PFSK-1 (cell line): ENCODE data around the gene SAAL1.

Experiments used
- FOXP2 ChIP-seq: optimal IDR thresholded peaks from 2 replicates; pipeline ENCODE3; 2011; ENCODE audit warnings: borderline replicate concordance, control low read depth, inconsistent platforms; ENCODE audit not compliant: insufficient read depth; ENCODE audit errors: extremely low read length, extremely low read depth
- POLR2AphosphoS5 ChIP-seq: IDR thresholded peaks from 2 replicates; pipeline ENCODE4 v1.6.1; 2012; ENCODE audit warnings: low read depth, mild to moderate bottlenecking, control low read depth, low read length, moderate library complexity
- SIN3A ChIP-seq: IDR thresholded peaks from 2 replicates; pipeline ENCODE4 v1.6.1; 2012; ENCODE audit warnings: mild to moderate bottlenecking, low read length, moderate library complexity, borderline replicate concordance; ENCODE audit not compliant: insufficient read depth
- TAF1 ChIP-seq: IDR thresholded peaks from 2 replicates; pipeline ENCODE4 v1.6.1; 2012; ENCODE audit warnings: low read length, control low read depth, borderline replicate concordance; ENCODE audit not compliant: insufficient read depth
- TF ChIP-seq, protein P1 (sequence below), 2 experiments: IDR thresholded peaks; 2 replicates each; pipeline versions ENCODE4 v1.6.1 to v1.8.0; 2011 to 2012; ENCODE audit warnings: low read depth in 2 of 2, low read length in 2 of 2, control low read depth in 1 of 2, inconsistent platforms in 1 of 2, mild to moderate bottlenecking in 1 of 2, moderate library complexity in 1 of 2; ENCODE audit not compliant: insufficient read depth in 1 of 2

SAAL1 gene

DNA sequence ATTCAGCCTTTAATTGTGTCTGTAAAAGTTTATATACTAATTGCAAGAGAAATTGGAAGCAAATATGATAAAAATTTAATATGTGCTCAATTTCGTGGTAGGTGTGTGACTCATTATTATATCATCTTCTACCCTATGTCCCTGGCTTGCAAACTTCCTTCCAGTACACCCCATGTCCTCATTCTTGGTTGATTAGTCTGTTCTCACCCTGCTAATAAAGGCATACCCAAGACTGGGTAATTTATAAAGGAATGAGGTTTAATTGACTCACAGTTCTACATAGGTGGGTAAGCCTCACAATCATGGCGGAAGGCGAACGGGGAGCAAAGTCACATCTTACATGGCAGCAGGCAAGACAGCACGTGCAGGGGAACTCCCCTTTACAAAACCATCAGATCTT lies 38.4 kb upstream of the SAAL1 start:
- TF ChIP-seq POLR2AphosphoS5 (no peak), TAF1 (no peak), FOXP2 (no peak), SIN3A (no peak)
- TF ChIP-seq, protein P1, sequence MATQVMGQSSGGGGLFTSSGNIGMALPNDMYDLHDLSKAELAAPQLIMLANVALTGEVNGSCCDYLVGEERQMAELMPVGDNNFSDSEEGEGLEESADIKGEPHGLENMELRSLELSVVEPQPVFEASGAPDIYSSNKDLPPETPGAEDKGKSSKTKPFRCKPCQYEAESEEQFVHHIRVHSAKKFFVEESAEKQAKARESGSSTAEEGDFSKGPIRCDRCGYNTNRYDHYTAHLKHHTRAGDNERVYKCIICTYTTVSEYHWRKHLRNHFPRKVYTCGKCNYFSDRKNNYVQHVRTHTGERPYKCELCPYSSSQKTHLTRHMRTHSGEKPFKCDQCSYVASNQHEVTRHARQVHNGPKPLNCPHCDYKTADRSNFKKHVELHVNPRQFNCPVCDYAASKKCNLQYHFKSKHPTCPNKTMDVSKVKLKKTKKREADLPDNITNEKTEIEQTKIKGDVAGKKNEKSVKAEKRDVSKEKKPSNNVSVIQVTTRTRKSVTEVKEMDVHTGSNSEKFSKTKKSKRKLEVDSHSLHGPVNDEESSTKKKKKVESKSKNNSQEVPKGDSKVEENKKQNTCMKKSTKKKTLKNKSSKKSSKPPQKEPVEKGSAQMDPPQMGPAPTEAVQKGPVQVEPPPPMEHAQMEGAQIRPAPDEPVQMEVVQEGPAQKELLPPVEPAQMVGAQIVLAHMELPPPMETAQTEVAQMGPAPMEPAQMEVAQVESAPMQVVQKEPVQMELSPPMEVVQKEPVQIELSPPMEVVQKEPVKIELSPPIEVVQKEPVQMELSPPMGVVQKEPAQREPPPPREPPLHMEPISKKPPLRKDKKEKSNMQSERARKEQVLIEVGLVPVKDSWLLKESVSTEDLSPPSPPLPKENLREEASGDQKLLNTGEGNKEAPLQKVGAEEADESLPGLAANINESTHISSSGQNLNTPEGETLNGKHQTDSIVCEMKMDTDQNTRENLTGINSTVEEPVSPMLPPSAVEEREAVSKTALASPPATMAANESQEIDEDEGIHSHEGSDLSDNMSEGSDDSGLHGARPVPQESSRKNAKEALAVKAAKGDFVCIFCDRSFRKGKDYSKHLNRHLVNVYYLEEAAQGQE (IDR thresholded peaks at IDR 0.05; ENCODE audit: insufficient read depth in 1 of 2, low read depth in 2 of 2, low read length in 2 of 2) = no peak

DNA sequence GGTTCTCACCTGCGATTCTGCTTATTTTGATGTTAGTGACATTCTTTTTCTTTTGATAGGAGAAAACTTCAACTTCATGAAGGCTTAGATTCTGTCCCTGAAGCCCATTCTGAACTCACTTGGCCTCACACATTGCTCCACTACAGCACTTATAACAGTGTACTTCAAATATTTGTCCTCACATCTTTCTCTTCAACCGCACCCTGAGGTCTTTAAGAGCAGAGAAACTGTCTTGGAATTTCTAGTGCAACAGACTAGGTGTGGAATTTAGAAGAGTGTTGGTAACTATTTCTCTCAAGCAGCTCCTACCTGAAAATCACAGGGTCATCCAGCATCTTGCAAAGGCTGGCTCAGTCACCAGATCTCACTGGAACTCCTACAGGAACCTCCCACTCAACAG lies 34.3 kb upstream of the SAAL1 start:
- TF ChIP-seq POLR2AphosphoS5 (no peak), FOXP2 (no peak), TAF1 (no peak), SIN3A (no peak)
- TF ChIP-seq, protein P1 (IDR thresholded peaks at IDR 0.05; ENCODE audit: insufficient read depth in 1 of 2, low read depth in 2 of 2, low read length in 2 of 2) = no peak

DNA sequence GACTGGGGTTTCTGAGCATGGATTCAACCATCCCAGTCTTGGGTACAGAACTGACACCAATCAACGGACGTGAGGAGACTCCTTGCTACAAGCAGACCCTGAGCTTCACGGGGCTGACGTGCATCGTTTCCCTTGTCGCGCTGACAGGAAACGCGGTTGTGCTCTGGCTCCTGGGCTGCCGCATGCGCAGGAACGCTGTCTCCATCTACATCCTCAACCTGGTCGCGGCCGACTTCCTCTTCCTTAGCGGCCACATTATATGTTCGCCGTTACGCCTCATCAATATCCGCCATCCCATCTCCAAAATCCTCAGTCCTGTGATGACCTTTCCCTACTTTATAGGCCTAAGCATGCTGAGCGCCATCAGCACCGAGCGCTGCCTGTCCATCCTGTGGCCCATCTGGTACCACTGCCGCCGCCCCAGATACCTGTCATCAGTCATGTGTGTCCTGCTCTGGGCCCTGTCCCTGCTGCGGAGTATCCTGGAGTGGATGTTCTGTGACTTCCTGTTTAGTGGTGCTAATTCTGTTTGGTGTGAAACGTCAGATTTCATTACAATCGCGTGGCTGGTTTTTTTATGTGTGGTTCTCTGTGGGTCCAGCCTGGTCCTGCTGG lies 31.4 kb upstream of the SAAL1 start:
- no peak for TF ChIP-seq SIN3A

DNA sequence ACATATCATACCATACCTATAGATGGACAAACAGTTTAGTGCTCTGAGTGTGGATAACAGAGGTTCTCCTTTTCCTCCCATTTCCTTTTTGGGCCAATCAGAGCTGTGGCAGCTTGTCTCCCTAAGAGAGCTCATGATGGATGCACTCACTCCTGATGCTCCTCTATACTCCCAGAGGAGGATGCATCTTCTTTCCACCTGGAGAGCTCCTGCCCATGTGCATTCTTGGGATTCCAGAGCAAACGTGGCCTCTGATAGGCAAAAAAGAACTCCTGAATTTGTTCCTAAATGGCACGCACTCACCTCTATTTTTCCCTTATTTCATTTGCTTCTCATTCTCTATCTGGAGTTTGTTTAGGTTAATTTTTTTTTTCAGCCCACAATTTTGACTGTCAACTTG lies 29.4 kb upstream of the SAAL1 start:
- TF ChIP-seq, protein P1 (IDR thresholded peaks at IDR 0.05; ENCODE audit: insufficient read depth in 1 of 2, low read depth in 2 of 2, low read length in 2 of 2) = no peak
- TF ChIP-seq POLR2AphosphoS5 (no peak), FOXP2 (no peak), TAF1 (no peak)

DNA sequence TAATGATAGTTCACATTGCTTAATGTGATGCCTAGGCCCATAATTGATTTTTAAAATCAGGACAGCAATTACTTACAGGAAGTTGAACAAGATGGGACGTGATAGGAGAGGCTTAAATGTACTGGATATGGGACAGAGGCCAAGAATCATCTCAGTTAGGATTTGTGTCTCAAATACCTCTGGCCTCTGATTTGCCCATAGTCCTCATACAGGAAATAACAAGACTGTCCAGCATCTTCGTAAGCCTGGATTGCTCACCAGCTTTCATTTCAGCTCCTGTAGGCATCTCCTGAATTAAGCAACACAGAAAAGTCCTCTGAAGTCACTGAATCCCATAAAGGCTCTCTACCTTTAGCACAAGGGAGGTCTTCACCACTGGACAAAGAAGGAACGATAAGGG lies 26.5 kb upstream of the SAAL1 start, which contains the start of gene MRGPRX3:
Gene MRGPRX3 (plus strand): TSS at position 231 of the 400 bp plus-strand sequence. CDS start 4,632 bp downstream, outside the sequence.
- no peak for TF ChIP-seq POLR2AphosphoS5
- TF ChIP-seq, protein P1 (IDR thresholded peaks at IDR 0.05; ENCODE audit: insufficient read depth in 1 of 2, low read depth in 2 of 2, low read length in 2 of 2) = peak in 1 of 2 experiments; percentile 73; a peak in 2 of 4 replicates
- no peak for TF ChIP-seq TAF1
- no peak for TF ChIP-seq FOXP2
- no peak for TF ChIP-seq SIN3A
